Measurements from ENCODE around the gene SEC22B. TPM values are rescaled to one million over a fixed set of nuclear protein-coding genes. Genes with fewer than 3 reads are reported as not detected.
"Not testable (repeated sequence)": the region's sequence is repeated elsewhere in the genome, so short reads cannot be mapped to it uniquely, and the experiment has no call there.

SEC22B gene
- total RNA-seq, 1 donor from 2014 or later: 23.6 TPM

DNA sequence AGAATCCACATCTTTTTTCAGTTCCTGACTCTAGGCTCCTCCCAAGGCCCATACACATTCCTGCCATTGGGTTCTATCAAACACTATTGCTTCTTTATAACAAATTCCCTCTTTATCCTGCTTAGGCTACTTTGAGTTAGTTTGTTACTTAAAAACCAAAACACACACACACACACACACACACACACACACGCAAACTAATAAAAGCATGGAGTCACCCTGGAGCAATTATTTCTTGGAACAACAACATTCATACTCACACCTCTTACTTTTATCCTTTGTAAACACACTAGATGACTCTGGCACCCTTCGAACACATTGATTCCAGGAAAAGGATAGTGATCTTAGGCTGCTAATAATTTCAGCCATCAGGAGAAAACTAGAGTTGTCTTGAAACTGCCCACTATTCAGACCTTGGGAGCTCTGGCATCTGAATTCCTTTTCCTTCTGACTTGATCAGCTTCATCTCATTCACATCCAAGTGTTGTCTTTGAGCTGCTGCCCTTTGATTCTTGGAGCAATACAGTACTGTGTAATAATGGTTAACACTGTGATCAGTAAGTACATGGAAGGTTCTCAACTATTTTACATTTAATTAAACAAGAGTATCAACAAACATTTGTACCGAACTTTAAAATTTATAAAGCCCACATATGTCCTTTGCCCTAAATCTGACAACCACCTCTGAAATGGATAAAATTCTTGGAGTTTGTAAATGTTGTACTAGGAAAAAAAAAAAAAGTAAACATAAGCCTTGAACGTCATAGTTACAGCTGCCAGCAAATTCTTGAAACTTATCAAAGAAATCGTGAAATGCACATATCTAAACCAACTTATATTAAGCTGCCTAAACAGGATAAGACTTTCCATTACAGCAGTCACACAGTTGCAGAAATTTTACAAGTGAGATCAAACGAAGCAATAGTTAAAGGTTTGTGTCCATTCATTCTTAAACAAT, 2.8 kb upstream of the SEC22B start:
- TF ChIP-seq EZH2phosphoT487 (IDR thresholded peaks at IDR 0.05): no peak
- TF ChIP-seq, protein P1, sequence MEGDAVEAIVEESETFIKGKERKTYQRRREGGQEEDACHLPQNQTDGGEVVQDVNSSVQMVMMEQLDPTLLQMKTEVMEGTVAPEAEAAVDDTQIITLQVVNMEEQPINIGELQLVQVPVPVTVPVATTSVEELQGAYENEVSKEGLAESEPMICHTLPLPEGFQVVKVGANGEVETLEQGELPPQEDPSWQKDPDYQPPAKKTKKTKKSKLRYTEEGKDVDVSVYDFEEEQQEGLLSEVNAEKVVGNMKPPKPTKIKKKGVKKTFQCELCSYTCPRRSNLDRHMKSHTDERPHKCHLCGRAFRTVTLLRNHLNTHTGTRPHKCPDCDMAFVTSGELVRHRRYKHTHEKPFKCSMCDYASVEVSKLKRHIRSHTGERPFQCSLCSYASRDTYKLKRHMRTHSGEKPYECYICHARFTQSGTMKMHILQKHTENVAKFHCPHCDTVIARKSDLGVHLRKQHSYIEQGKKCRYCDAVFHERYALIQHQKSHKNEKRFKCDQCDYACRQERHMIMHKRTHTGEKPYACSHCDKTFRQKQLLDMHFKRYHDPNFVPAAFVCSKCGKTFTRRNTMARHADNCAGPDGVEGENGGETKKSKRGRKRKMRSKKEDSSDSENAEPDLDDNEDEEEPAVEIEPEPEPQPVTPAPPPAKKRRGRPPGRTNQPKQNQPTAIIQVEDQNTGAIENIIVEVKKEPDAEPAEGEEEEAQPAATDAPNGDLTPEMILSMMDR (IDR thresholded peaks at IDR 0.05): no peak
- TF ChIP-seq EZH2 (IDR thresholded peaks at IDR 0.05): no peak
- peak; percentile 1 for DNase-seq (ENCODE audit: low spot score)

DNA sequence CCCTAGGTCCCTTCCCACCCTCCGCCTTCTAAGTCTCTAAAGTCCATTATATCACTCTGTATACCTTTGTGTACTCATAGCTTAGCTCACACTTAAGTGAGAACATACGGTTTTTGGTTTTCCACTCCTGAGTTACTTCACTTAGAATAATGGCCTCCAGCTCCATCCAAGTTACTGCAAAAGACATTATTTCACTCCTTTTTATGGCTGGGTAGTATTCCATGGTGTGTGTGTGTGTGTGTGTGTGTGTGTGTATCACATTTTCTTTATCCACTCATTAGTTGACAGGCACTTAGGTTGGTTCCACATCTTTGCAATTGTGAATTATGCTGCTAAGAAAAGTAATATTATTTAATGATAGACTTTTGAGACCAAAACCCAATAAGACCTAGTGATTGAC, 1.7 kb upstream of the SEC22B start:
- not testable (repeated sequence) for H3K4me3 Mint-ChIP-seq; H3K9me3 Mint-ChIP-seq; H3K9me3 ChIP-seq (ENCODE audit: low read depth); H3K4me3 ChIP-seq; H3K27me3 ChIP-seq; H3K27ac Mint-ChIP-seq; H3K4me2 ChIP-seq; H3K36me3 ChIP-seq; H3K36me3 Mint-ChIP-seq; DNase-seq (ENCODE audit: low spot score); H2AFZ ChIP-seq (replicated peaks); H3K27me3 Mint-ChIP-seq (ENCODE audit: insufficient read depth, low read depth); H4K20me1 ChIP-seq (ENCODE audit: low read depth); H3K4me1 ChIP-seq; H3K27ac ChIP-seq; H3K9ac ChIP-seq
- peaks cover 24% of the 10 kb centered on the region for H3F3A ChIP-seq (ENCODE audit: low read depth)
- H3K79me2 ChIP-seq (ENCODE audit: low read depth): peaks cover 15% of the 10 kb centered on the region
- H3K4me1 Mint-ChIP-seq: peaks cover 26% of the 10 kb centered on the region

More for the DNA sequence above, 2.8 kb upstream of the SEC22B start:
- peak overlapping the region; percentile 26 for H2AFZ ChIP-seq (replicated peaks)
- Mint-ChIP-seq H3K4me3 (no peak overlapping the region), H3K36me3 (no peaks in the 10 kb centered on the region), H3K27ac (peak overlapping the region; percentile 20), H3K9me3 (no peaks in the 10 kb centered on the region), H3K27me3 (ENCODE audit: insufficient read depth, low read depth) (peaks cover 2% of the 10 kb centered on the region), H3K4me1 (peaks cover 26% of the 10 kb centered on the region)
- H3K36me3 ChIP-seq: no peaks in the 10 kb centered on the region
- H3K27me3 ChIP-seq: no peaks in the 10 kb centered on the region
- H3K4me1 ChIP-seq: peaks cover 8% of the 10 kb centered on the region
- no peak overlapping the region for H3K9ac ChIP-seq
- H3K27ac ChIP-seq: peak overlapping the region; percentile 8
- peak overlapping the region; percentile 48 for H3K4me2 ChIP-seq
- H3F3A ChIP-seq (ENCODE audit: low read depth): peaks cover 24% of the 10 kb centered on the region
- H3K4me3 ChIP-seq: no peak overlapping the region
- H3K79me2 ChIP-seq (ENCODE audit: low read depth): peaks cover 12% of the 10 kb centered on the region
- H3K9me3 ChIP-seq (ENCODE audit: low read depth): no peaks in the 10 kb centered on the region
- H4K20me1 ChIP-seq (ENCODE audit: low read depth): no peaks in the 10 kb centered on the region

DNA sequence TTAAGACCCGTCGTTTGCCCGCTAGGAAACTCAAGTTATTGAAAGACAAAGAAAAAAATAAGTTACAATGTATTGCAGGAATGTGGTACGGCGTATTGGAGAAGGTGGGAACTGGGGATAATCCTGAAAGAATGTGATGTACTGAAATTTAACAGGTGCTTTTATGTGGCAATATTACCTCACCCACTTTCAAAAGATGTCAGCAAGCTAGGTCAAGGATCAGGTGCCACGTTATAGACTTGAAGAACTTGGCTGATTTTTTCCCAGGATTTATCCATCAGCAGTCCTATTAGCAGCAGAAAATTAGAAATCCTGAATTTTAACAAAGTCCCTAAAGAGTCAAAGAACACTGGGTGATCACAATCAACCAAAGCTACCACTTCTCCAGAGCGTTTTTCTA, 632 bp downstream of the SEC22B start:
- H3K4me1 ChIP-seq; H3K36me3 ChIP-seq; DNase-seq (ENCODE audit: low spot score); H3K36me3 Mint-ChIP-seq; H3K9me3 Mint-ChIP-seq; H3K27me3 Mint-ChIP-seq (ENCODE audit: insufficient read depth, low read depth); H4K20me1 ChIP-seq (ENCODE audit: low read depth); H3K27me3 ChIP-seq; H3K9me3 ChIP-seq (ENCODE audit: low read depth): not testable (repeated sequence)
- peak overlapping the region; percentile 75 for H3K27ac ChIP-seq
- H2AFZ ChIP-seq (replicated peaks): peak overlapping the region; percentile 99
- peak overlapping the region; percentile 86 for H3K9ac ChIP-seq
- peaks cover 24% of the 10 kb centered on the region for H3F3A ChIP-seq (ENCODE audit: low read depth)
- H3K4me3 ChIP-seq: peak overlapping the region; percentile 95
- peaks cover 24% of the 10 kb centered on the region for H3K4me1 Mint-ChIP-seq
- peaks cover 18% of the 10 kb centered on the region for H3K79me2 ChIP-seq (ENCODE audit: low read depth)
- H3K27ac Mint-ChIP-seq: peak overlapping the region; percentile 99
- H3K4me3 Mint-ChIP-seq: peak overlapping the region; percentile 99
- H3K4me2 ChIP-seq: peak overlapping the region; percentile 88

DNA sequence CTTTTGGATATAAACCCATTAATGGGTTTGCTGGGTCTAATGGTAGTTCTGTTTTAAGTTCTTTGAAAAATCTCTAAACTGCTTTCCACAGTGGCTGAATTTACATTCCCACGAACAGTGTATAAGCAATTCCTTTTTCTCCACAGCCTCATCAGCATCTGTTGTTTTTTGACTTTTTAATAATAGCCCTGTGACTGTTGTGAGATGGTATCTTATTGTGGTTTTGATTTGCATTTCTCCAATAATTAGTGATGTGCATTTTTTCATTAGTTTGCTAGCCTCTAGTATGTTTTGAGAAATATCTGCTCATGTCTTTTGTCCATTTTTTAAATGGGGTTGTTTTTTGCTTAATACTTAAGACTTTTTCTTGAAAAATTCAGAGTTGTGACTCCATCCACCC, 11.6 kb downstream of the SEC22B start:
- not testable (repeated sequence) for H3K4me3 Mint-ChIP-seq, H3K4me1 Mint-ChIP-seq

DNA sequence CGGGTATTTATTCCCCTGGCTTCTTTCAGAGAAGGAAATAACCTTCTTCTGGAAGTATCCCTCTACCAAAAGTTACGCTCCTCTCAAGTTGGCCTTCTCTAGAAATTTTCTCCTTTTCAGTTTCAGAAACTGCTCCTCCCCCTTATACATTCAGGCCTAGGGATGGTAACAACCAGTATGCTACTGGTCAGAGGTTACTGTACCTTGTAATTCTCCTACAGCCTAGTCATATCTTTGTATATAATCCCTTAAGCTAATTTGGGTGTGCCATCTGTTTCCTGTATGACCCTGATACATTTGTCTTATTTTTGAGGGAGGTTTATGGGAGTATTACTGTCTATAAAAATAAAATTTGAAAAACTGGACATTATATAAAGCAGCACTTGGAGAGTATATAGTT, 14.3 kb downstream of the SEC22B start:
- not testable (repeated sequence) for H3K27ac ChIP-seq; H3K27ac Mint-ChIP-seq; H3F3A ChIP-seq (ENCODE audit: low read depth); H3K36me3 ChIP-seq; H3K4me1 Mint-ChIP-seq; H3K36me3 Mint-ChIP-seq; H2AFZ ChIP-seq (replicated peaks); H3K4me3 ChIP-seq; H3K4me2 ChIP-seq; H3K4me1 ChIP-seq; H3K9me3 ChIP-seq (ENCODE audit: low read depth); DNase-seq (ENCODE audit: low spot score); H4K20me1 ChIP-seq (ENCODE audit: low read depth); H3K4me3 Mint-ChIP-seq; H3K27me3 ChIP-seq; H3K79me2 ChIP-seq (ENCODE audit: low read depth); H3K9ac ChIP-seq; H3K9me3 Mint-ChIP-seq; H3K27me3 Mint-ChIP-seq (ENCODE audit: insufficient read depth, low read depth)

More for the DNA sequence above, 11.6 kb downstream of the SEC22B start:
- H3K79me2 ChIP-seq (ENCODE audit: low read depth); H3K36me3 Mint-ChIP-seq; H3K27ac Mint-ChIP-seq; DNase-seq (ENCODE audit: low spot score); H3K4me3 ChIP-seq; H3K9ac ChIP-seq; H3K27me3 ChIP-seq; H3K36me3 ChIP-seq; H3K9me3 ChIP-seq (ENCODE audit: low read depth); H3K27ac ChIP-seq; H3K27me3 Mint-ChIP-seq (ENCODE audit: insufficient read depth, low read depth); H4K20me1 ChIP-seq (ENCODE audit: low read depth); H3K9me3 Mint-ChIP-seq; H3F3A ChIP-seq (ENCODE audit: low read depth); H3K4me2 ChIP-seq; H2AFZ ChIP-seq (replicated peaks); H3K4me1 ChIP-seq: not testable (repeated sequence)

DNA sequence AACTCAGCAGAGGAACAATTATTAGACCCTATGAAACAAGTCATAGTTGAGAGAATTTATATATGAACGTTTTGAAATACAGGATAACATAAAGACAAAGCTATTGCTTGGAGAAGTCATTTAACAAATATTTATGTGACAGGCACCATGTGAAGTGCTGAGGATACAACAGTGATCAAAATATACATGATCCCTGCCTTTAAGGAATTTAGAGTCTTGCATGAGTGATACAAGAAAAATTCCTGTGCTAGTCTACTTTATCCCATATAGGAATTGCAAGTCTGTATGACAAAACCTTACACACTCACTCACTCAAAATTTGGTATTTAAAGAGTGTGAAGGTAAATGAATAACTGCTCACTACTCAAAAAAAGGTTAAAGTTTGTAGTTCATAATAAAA, 17.8 kb downstream of the SEC22B start:
- not testable (repeated sequence) for H3K4me3 Mint-ChIP-seq; H2AFZ ChIP-seq (replicated peaks); H3K27ac Mint-ChIP-seq; H3K27me3 Mint-ChIP-seq (ENCODE audit: insufficient read depth, low read depth); H3K27me3 ChIP-seq; H3K36me3 Mint-ChIP-seq; H3K4me1 ChIP-seq; H3K9me3 ChIP-seq (ENCODE audit: low read depth); H3K36me3 ChIP-seq; DNase-seq (ENCODE audit: low spot score); H4K20me1 ChIP-seq (ENCODE audit: low read depth); H3K9ac ChIP-seq; H3K27ac ChIP-seq; H3F3A ChIP-seq (ENCODE audit: low read depth); H3K4me1 Mint-ChIP-seq; H3K4me3 ChIP-seq; H3K79me2 ChIP-seq (ENCODE audit: low read depth); H3K4me2 ChIP-seq; H3K9me3 Mint-ChIP-seq

DNA sequence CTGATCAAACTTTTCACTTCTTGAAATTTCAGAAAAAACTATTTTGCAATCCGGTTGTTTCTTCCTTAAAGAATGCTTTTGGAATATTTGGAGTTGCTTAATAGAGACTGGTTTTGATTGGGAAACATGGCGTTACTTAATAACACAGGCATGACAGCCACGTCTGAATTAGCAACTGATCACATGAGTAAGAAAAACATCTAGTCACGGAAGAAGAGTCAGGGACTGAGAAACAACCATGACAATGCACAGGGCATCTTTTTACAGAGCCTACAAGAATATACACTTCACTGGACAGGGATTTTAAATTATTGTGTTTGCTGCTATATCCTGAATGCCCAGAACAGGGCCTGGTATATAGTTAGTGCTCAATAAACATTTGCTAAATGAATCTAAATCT, 18.2 kb downstream of the SEC22B start:
- not testable (repeated sequence) for H3K27me3 ChIP-seq; H3K27ac Mint-ChIP-seq; H3K79me2 ChIP-seq (ENCODE audit: low read depth); H3K4me3 ChIP-seq; H3K9ac ChIP-seq; DNase-seq (ENCODE audit: low spot score); H3K27ac ChIP-seq; H4K20me1 ChIP-seq (ENCODE audit: low read depth); H3K36me3 ChIP-seq; H3K4me1 Mint-ChIP-seq; H3K9me3 Mint-ChIP-seq; H3K4me1 ChIP-seq; H3K36me3 Mint-ChIP-seq; H3K27me3 Mint-ChIP-seq (ENCODE audit: insufficient read depth, low read depth); H3K4me2 ChIP-seq; H3K9me3 ChIP-seq (ENCODE audit: low read depth); H3F3A ChIP-seq (ENCODE audit: low read depth); H3K4me3 Mint-ChIP-seq; H2AFZ ChIP-seq (replicated peaks)
